ENCODE results near the gene HS6ST3. TPM values are rescaled to one million over a fixed set of nuclear protein-coding genes. Genes with fewer than 3 reads are reported as not detected.

Gene HS6ST3
- total and polyA plus RNA-seq, 2 experiments from 2014 or later: 2.2 to 2.7 TPM

DNA sequence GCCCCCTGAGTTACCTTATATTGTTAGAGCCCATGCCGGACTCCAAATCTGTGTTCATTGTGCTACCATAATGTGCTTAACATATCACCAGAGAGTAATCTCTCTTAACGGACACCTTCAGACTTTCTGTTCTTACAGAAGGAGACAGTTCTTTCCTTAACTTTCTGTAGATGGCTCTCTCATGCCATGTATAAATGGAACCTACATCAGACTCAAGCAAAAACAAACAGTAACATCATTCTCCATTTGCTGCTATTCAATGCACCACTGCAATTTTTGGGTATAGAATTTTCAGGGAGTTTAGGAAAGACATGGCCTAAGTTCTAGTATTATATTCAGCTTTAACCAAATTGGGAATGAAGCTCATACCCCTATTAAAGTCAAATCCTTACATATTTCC, 24.1 kb upstream of the HS6ST3 start:
- Histone ChIP-seq H3K4me2 (no peak overlapping the region), H3K27ac (no peak overlapping the region), H3K27me3 (peaks cover 4% of the 10 kb centered on the region), H4K20me1 (ENCODE audit: insufficient read depth, poor library complexity, severe bottlenecking) (no peaks in the 10 kb centered on the region), H2AFZ (no peak overlapping the region), H3K4me3 (no peak overlapping the region), H3K9me2 (replicated peaks; ENCODE audit: insufficient read depth) (no peaks in the 10 kb centered on the region), H3K9me3 (ENCODE audit: low read depth) (no peaks in the 10 kb centered on the region), H3K4me1 (ENCODE audit: insufficient read depth) (no peaks in the 10 kb centered on the region), H3K79me2 (no peaks in the 10 kb centered on the region), H3K36me3 (replicated peaks; ENCODE audit: insufficient read depth, low read depth) (no peaks in the 10 kb centered on the region)
- 84% methylated on average over 2 of the region's 2 CpGs for WGBS (ENCODE audit: low lambda C conversion rate, missing lambda C conversion rate)
- TF ChIP-seq EZH2 (IDR thresholded peaks at IDR 0.05; ENCODE audit: borderline replicate concordance) (no peak), EZH2phosphoT487 (IDR thresholded peaks at IDR 0.05; ENCODE audit: low read depth, severe bottlenecking, unreplicated experiment) (no peak)
- TF ChIP-seq, protein P1, sequence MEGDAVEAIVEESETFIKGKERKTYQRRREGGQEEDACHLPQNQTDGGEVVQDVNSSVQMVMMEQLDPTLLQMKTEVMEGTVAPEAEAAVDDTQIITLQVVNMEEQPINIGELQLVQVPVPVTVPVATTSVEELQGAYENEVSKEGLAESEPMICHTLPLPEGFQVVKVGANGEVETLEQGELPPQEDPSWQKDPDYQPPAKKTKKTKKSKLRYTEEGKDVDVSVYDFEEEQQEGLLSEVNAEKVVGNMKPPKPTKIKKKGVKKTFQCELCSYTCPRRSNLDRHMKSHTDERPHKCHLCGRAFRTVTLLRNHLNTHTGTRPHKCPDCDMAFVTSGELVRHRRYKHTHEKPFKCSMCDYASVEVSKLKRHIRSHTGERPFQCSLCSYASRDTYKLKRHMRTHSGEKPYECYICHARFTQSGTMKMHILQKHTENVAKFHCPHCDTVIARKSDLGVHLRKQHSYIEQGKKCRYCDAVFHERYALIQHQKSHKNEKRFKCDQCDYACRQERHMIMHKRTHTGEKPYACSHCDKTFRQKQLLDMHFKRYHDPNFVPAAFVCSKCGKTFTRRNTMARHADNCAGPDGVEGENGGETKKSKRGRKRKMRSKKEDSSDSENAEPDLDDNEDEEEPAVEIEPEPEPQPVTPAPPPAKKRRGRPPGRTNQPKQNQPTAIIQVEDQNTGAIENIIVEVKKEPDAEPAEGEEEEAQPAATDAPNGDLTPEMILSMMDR (IDR thresholded peaks at IDR 0.05; ENCODE audit: poor library complexity): no peak
- no peak for DNase-seq (ENCODE audit: low spot score)

DNA sequence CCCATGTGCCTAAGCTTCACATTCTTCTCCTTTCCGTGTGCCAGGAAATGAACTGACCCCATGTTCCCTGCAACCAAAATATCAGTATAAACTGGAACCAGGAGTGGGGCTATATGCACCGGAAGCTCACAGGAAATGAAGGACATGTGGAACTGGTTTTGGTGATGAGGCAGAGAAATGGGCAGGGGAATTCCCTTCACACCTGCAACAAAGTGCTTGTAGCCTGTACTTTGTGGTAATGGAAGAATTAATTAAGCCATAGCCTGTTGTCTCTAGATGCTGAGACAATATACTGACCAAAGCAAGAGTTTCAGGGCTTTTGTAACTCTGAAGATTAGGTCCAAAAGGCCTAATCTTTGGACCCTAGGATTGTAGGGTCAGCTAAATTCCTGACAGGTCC, 21.2 kb upstream of the HS6ST3 start:
- no peaks in the 10 kb centered on the region for H3K79me2 ChIP-seq
- H3K4me3 ChIP-seq: no peak overlapping the region
- no peak for DNase-seq (ENCODE audit: low spot score)
- H3K27me3 ChIP-seq: peaks cover 6% of the 10 kb centered on the region
- TF ChIP-seq, protein P1 (IDR thresholded peaks at IDR 0.05; ENCODE audit: poor library complexity): no peak
- TF ChIP-seq EZH2 (IDR thresholded peaks at IDR 0.05; ENCODE audit: borderline replicate concordance) (no peak), EZH2phosphoT487 (IDR thresholded peaks at IDR 0.05; ENCODE audit: low read depth, severe bottlenecking, unreplicated experiment) (no peak)
- no peak overlapping the region for H3K4me2 ChIP-seq
- no peaks in the 10 kb centered on the region for H3K4me1 ChIP-seq (ENCODE audit: insufficient read depth)
- no peaks in the 10 kb centered on the region for H4K20me1 ChIP-seq (ENCODE audit: insufficient read depth, poor library complexity, severe bottlenecking)
- H3K9me3 ChIP-seq (ENCODE audit: low read depth): no peaks in the 10 kb centered on the region
- WGBS (ENCODE audit: low lambda C conversion rate, missing lambda C conversion rate): 78% methylated on average over 2 of the region's 2 CpGs
- H3K27ac ChIP-seq: no peak overlapping the region
- no peaks in the 10 kb centered on the region for H3K9me2 ChIP-seq (replicated peaks; ENCODE audit: insufficient read depth)
- no peaks in the 10 kb centered on the region for H3K36me3 ChIP-seq (replicated peaks; ENCODE audit: insufficient read depth, low read depth)
- H2AFZ ChIP-seq: no peak overlapping the region

DNA sequence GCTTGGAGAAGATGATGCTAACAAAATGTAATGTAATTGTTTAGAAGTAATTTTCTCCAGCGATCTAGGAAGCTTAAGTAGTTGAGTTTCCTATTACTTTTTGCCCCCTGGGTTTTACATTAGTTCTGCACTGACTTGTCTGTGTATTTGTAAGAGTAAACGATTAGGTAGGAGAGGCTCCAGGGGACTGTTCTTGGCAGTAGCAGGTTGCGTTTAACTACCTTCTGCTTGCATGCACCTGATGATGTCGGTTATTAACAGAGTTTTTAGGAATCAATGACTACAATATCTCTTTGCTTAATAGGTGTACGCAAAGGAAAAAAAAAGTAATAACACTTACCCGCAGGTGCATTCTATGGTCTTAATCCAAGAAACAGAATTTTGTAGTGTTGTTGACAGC, 18.4 kb upstream of the HS6ST3 start:
- Histone ChIP-seq H3K9me3 (ENCODE audit: low read depth) (no peaks in the 10 kb centered on the region), H4K20me1 (ENCODE audit: insufficient read depth, poor library complexity, severe bottlenecking) (no peaks in the 10 kb centered on the region), H3K79me2 (no peaks in the 10 kb centered on the region), H3K4me3 (no peak overlapping the region), H3K9me2 (replicated peaks; ENCODE audit: insufficient read depth) (no peaks in the 10 kb centered on the region), H3K27me3 (peaks cover 6% of the 10 kb centered on the region), H2AFZ (no peak overlapping the region), H3K36me3 (replicated peaks; ENCODE audit: insufficient read depth, low read depth) (no peaks in the 10 kb centered on the region), H3K4me1 (ENCODE audit: insufficient read depth) (no peaks in the 10 kb centered on the region), H3K4me2 (no peak overlapping the region), H3K27ac (no peak overlapping the region)
- no peak for DNase-seq (ENCODE audit: low spot score)
- 52% methylated on average over 6 of the region's 6 CpGs for WGBS (ENCODE audit: low lambda C conversion rate, missing lambda C conversion rate)
- TF ChIP-seq EZH2phosphoT487 (IDR thresholded peaks at IDR 0.05; ENCODE audit: low read depth, severe bottlenecking, unreplicated experiment) (no peak), EZH2 (IDR thresholded peaks at IDR 0.05; ENCODE audit: borderline replicate concordance) (no peak)
- TF ChIP-seq, protein P1 (IDR thresholded peaks at IDR 0.05; ENCODE audit: poor library complexity): no peak

DNA sequence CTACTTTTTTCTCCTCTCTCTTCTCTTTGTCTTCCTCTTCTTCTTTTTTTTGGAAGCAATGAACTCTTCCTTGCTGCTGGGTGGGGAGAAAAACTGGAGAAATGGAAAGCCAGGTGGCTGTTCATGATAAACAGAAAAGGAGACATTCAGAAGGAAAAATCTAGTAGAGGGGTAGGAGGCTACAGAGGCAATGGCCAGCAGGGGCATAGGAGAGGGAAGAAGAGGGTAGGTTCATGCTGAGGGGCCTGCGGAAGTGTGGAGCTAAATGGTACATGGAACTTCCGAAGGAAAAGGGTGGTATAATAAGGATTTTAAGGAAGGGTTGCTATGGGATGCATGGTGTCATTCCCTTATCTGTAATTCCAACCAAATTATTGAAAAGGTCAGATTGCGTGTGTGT, 17.5 kb upstream of the HS6ST3 start:
- H3K9me3 ChIP-seq (ENCODE audit: low read depth): no peaks in the 10 kb centered on the region
- H4K20me1 ChIP-seq (ENCODE audit: insufficient read depth, poor library complexity, severe bottlenecking): no peaks in the 10 kb centered on the region
- H3K4me1 ChIP-seq (ENCODE audit: insufficient read depth): no peaks in the 10 kb centered on the region
- H2AFZ ChIP-seq: no peak overlapping the region
- DNase-seq (ENCODE audit: low spot score): no peak
- H3K79me2 ChIP-seq: no peaks in the 10 kb centered on the region
- H3K36me3 ChIP-seq (replicated peaks; ENCODE audit: insufficient read depth, low read depth): no peaks in the 10 kb centered on the region
- TF ChIP-seq EZH2 (IDR thresholded peaks at IDR 0.05; ENCODE audit: borderline replicate concordance): no peak
- TF ChIP-seq, protein P1 (IDR thresholded peaks at IDR 0.05; ENCODE audit: poor library complexity): no peak
- TF ChIP-seq EZH2phosphoT487 (IDR thresholded peaks at IDR 0.05; ENCODE audit: low read depth, severe bottlenecking, unreplicated experiment): no peak
- no peak overlapping the region for H3K4me2 ChIP-seq
- 87% methylated on average over 3 of the region's 3 CpGs for WGBS (ENCODE audit: low lambda C conversion rate, missing lambda C conversion rate)
- H3K4me3 ChIP-seq: no peak overlapping the region
- H3K27ac ChIP-seq: no peak overlapping the region
- no peaks in the 10 kb centered on the region for H3K9me2 ChIP-seq (replicated peaks; ENCODE audit: insufficient read depth)
- peaks cover 6% of the 10 kb centered on the region for H3K27me3 ChIP-seq

All from hepatocyte (in vitro differentiated cells).